Thymus (tissue), 11 donors: ENCODE data around the gene ERVK3-1. TPM values are rescaled to one million over a fixed set of nuclear protein-coding genes. Genes with fewer than 3 reads are reported as not detected.

Source experiments
- DNase-seq, 9 donors: peaks; one replicate each; pipeline ENCODE4 v3.0.0-alpha.2; 2013; ENCODE audit warnings: low spot score in 9 of 9, low read depth in 6 of 9, missing footprints in 1 of 9
- H3K27ac ChIP-seq, 2 donors: one replicate each; pipeline ENCODE4 v1.5.1; 2013; ENCODE audit warnings: control low read depth in 1 of 2, low read depth in 1 of 2, low read length in 1 of 2, mild to moderate bottlenecking in 1 of 2, moderate library complexity in 1 of 2
- H3K27me3 ChIP-seq, 2 donors: one replicate each; pipeline ENCODE4 v1.5.1; 2013; ENCODE audit warnings: low read length in 1 of 2; ENCODE audit not compliant: control insufficient read depth in 2 of 2, insufficient read depth in 1 of 2
- H3K36me3 ChIP-seq, 2 donors: one replicate each; pipeline ENCODE4 v1.5.1; 2013; ENCODE audit warnings: low read length in 1 of 2, mild to moderate bottlenecking in 1 of 2, moderate library complexity in 1 of 2; ENCODE audit not compliant: control insufficient read depth in 2 of 2, insufficient read depth in 2 of 2
- H3K4me1 ChIP-seq, 2 donors: one replicate each; pipeline ENCODE4 v1.5.1; 2013; ENCODE audit warnings: low read length in 2 of 2; ENCODE audit not compliant: control insufficient read depth in 2 of 2, insufficient read depth in 2 of 2
- H3K4me3 ChIP-seq, 2 donors: one replicate each; pipeline ENCODE4 v1.5.1; 2013; ENCODE audit warnings: low read length in 2 of 2, control low read depth in 1 of 2, mild to moderate bottlenecking in 1 of 2
- H3K9me3 ChIP-seq, 2 donors: one replicate each; pipeline ENCODE4 v1.5.1; 2013; ENCODE audit warnings: low read length in 1 of 2, mild to moderate bottlenecking in 1 of 2; ENCODE audit not compliant: control insufficient read depth in 2 of 2, insufficient read depth in 1 of 2
- WGBS: extraction: QIAGEN DNeasy Blood & Tissue Kit; methylation state at CpG from one replicate; pipeline ENCODE4 v1.1.7; 2013; 5-methylcytosine and 5-hydroxymethylcytosine counted together
- polyA plus RNA-seq: library from polyadenylated mRNA; stranded (reverse); fragments of 200-250 nt; gene quantifications from one replicate; pipeline ENCODE4 v1.2.3, GENCODE V29; 2013
- total RNA-seq: library from RNA; stranded (reverse); fragments of 120-200 nt; gene quantifications from one replicate; pipeline ENCODE4 v1.2.4, GENCODE V29; 2013
- donor health status: healthy.

Gene ERVK3-1
- total and polyA plus RNA-seq, 2 donors = 55.2 to 60.9 TPM

- no peak for DNase-seq
These were observed 47.8 kb downstream of the ERVK3-1 start, which contains the start of gene A1BG for GRCh38 chr19:58352760-58353671. Gene A1BG (minus strand): TSS chr19:58353492. CDS start chr19:58353437, 55 bp downstream.

GRCh38 chr19:58353717-58354477 lies 48.7 kb downstream of the ERVK3-1 start:
- H3K4me1 ChIP-seq = peaks cover 8 to 25% of the 10 kb centered on the region in 2 donors
- peaks cover 0 to 13% of the 10 kb centered on the region in 2 donors for H3K9me3 ChIP-seq
- no peak for DNase-seq
- H3K4me3 ChIP-seq = no peak overlapping the region
- 97% methylated on average over 15 of the region's 15 CpGs for WGBS
- H3K36me3 ChIP-seq = peaks cover 0 to 4% of the 10 kb centered on the region in 2 donors
- H3K27me3 ChIP-seq = peaks cover 22 to 75% of the 10 kb centered on the region in 2 donors
- no peak overlapping the region for H3K27ac ChIP-seq

More at GRCh38 chr19:58352760-58353671, 47.8 kb downstream of the ERVK3-1 start, which contains the start of gene A1BG:
- Histone ChIP-seq H3K4me3 (no peak within 1 kb of the TSS), H3K27ac (no peak within 1 kb of the TSS), H3K36me3 (peaks cover 0 to 4% of the 10 kb centered on the region in 2 donors), H3K9me3 (peaks cover 0 to 13% of the 10 kb centered on the region in 2 donors), H3K4me1 (peaks cover 8 to 28% of the 10 kb centered on the region in 2 donors), H3K27me3 (peaks cover 22 to 76% of the 10 kb centered on the region in 2 donors)
- 96% methylated on average over 26 of the region's 26 CpGs for WGBS

- Histone ChIP-seq H3K27ac (no peak overlapping the region), H3K27me3 (peaks cover 22 to 73% of the 10 kb centered on the region in 2 donors), H3K36me3 (peaks cover 0 to 4% of the 10 kb centered on the region in 2 donors), H3K4me1 (peaks cover 8 to 25% of the 10 kb centered on the region in 2 donors), H3K4me3 (no peak overlapping the region), H3K9me3 (peaks cover 0 to 13% of the 10 kb centered on the region in 2 donors)
- 90% methylated on average over 6 of the region's 6 CpGs for WGBS
- no peak for DNase-seq
These were observed 49.4 kb downstream of the ERVK3-1 start for GRCh38 chr19:58354478-58355030.

GRCh38 chr19:58355215-58355796 lies 50.1 kb downstream of the ERVK3-1 start:
- H3K4me3 ChIP-seq = no peak overlapping the region
- H3K36me3 ChIP-seq = peaks cover 0 to 4% of the 10 kb centered on the region in 2 donors
- WGBS = 89% methylated on average over 10 of the region's 10 CpGs
- peaks cover 14 to 65% of the 10 kb centered on the region in 2 donors for H3K27me3 ChIP-seq
- H3K9me3 ChIP-seq = peaks cover 0 to 13% of the 10 kb centered on the region in 2 donors
- DNase-seq = no peak
- H3K27ac ChIP-seq = no peak overlapping the region
- peaks cover 8 to 19% of the 10 kb centered on the region in 2 donors for H3K4me1 ChIP-seq

GRCh38 chr19:58355908-58356765 lies 51.0 kb downstream of the ERVK3-1 start:
- H3K27ac ChIP-seq = peak overlapping the region in 1 of 2 donors; percentile 56
- peak in 7 of 9 donors; percentile 13 to 73 (median 30) for DNase-seq
- WGBS = 9% methylated on average over 94 of the region's 94 CpGs
- peaks cover 8 to 19% of the 10 kb centered on the region in 2 donors for H3K4me1 ChIP-seq
- H3K4me3 ChIP-seq = peak overlapping the region; percentile 13 to 52
- H3K27me3 ChIP-seq = peaks cover 13 to 57% of the 10 kb centered on the region in 2 donors
- peaks cover 0 to 13% of the 10 kb centered on the region in 2 donors for H3K9me3 ChIP-seq
- peaks cover 0 to 2% of the 10 kb centered on the region in 2 donors for H3K36me3 ChIP-seq

- no peak for DNase-seq
- peak overlapping the region; percentile 13 to 52 for H3K4me3 ChIP-seq
These were observed 51.7 kb downstream of the ERVK3-1 start for GRCh38 chr19:58356766-58357480.

GRCh38 chr19:58357481-58358145 lies 52.4 kb downstream of the ERVK3-1 start:
- H3K9me3 ChIP-seq = peaks cover 0 to 18% of the 10 kb centered on the region in 2 donors
- H3K4me3 ChIP-seq = no peak overlapping the region
- 86% methylated on average over 19 of the region's 19 CpGs for WGBS
- peaks cover 12 to 26% of the 10 kb centered on the region in 2 donors for H3K4me1 ChIP-seq
- no peaks in the 10 kb centered on the region for H3K36me3 ChIP-seq
- H3K27ac ChIP-seq = no peak overlapping the region
- peaks cover 13 to 54% of the 10 kb centered on the region in 2 donors for H3K27me3 ChIP-seq
- DNase-seq = no peak

More at GRCh38 chr19:58356766-58357480, 51.7 kb downstream of the ERVK3-1 start:
- Histone ChIP-seq H3K27me3 (peaks cover 13 to 55% of the 10 kb centered on the region in 2 donors), H3K4me1 (peaks cover 12 to 22% of the 10 kb centered on the region in 2 donors), H3K9me3 (peaks cover 0 to 16% of the 10 kb centered on the region in 2 donors), H3K36me3 (no peaks in the 10 kb centered on the region), H3K27ac (peak overlapping the region in 1 of 2 donors; percentile 53)
- WGBS = 36% methylated on average over 75 of the region's 75 CpGs
